Panc1 (cell line): ENCODE results near the gene LSMEM2. TPM values are rescaled to one million over a fixed set of nuclear protein-coding genes. Genes with fewer than 3 reads are reported as not detected.

ENCODE experiments used
- ATAC-seq: fragments of 200-7000 bp; cut with Tn5 transposase; 2 replicates; pipeline ENCODE4 v1.9.1; 2020; ENCODE audit warnings: mild to moderate bottlenecking, moderate library complexity
- BruUV-seq: library from RNA; stranded (reverse); fragments of 400-500 nt; replicated peaks from 2 replicates; lab custom pipeline; 2021; lab: Mats Ljungman, UMichigan
- CTCF ChIA-PET: fragments of 300-600 bp; sonication (Branson Sonifier 250); formaldehyde crosslinking; loops from one replicate; lab custom pipeline; 2022; ENCODE audit warnings: antibody characterized with exemption; lab: Charles Lee
- POLR2A ChIA-PET: fragments of 300-600 bp; sonication (Branson Sonifier 250); formaldehyde crosslinking; loops from one replicate; lab custom pipeline; 2022; ENCODE audit warnings: antibody characterized with exemption; lab: Charles Lee
- DNase-seq: peaks from one replicate; pipeline ENCODE4 v3.0.0-alpha.2; 2010; ENCODE audit warnings: low read depth, low spot score
- H3K27ac ChIP-seq: 2 replicates; pipeline ENCODE4 v1.5.1; 2011; ENCODE audit warnings: mild to moderate bottlenecking, low read length, inconsistent platforms
- H3K27me3 ChIP-seq: fragments of 200-500 bp; sonication (Bioruptor generic); 2 replicates; pipeline ENCODE4 v1.6.0; 2014; ENCODE audit warnings: low read length, inconsistent platforms; ENCODE audit not compliant: control insufficient read depth, insufficient read depth
- H3K36me3 ChIP-seq: fragments of 200-500 bp; sonication (Bioruptor generic); 2 replicates; pipeline ENCODE4 v1.5.1; 2014; ENCODE audit warnings: inconsistent platforms, mild to moderate bottlenecking, low read length, moderate library complexity; ENCODE audit not compliant: control insufficient read depth, insufficient read depth
- H3K4me1 ChIP-seq: 2 replicates; pipeline ENCODE4 v1.5.1; 2011; ENCODE audit warnings: inconsistent platforms, mild to moderate bottlenecking, low read length, moderate library complexity; ENCODE audit not compliant: control insufficient read depth, insufficient read depth
- H3K4me3 ChIP-seq, 2 experiments: 2 replicates each; pipeline ENCODE4 v1.5.1; 2011 to 2012; ENCODE audit warnings: low read depth in 2 of 2, low read length in 2 of 2, mild to moderate bottlenecking in 2 of 2, inconsistent platforms in 1 of 2, moderate library complexity in 1 of 2
- H3K9me3 ChIP-seq: fragments of 200-500 bp; sonication (Bioruptor generic); 2 replicates; pipeline ENCODE4 v1.5.1; 2014; ENCODE audit warnings: low read depth, mild to moderate bottlenecking, inconsistent platforms, low read length, moderate library complexity; ENCODE audit not compliant: control insufficient read depth, insufficient read depth
- POLR2AphosphoS5 ChIP-seq: IDR thresholded peaks from 2 replicates; pipeline ENCODE4 v1.6.1; 2012; ENCODE audit warnings: mild to moderate bottlenecking, low read depth, low read length, moderate library complexity
- SIN3A ChIP-seq: IDR thresholded peaks from 2 replicates; pipeline ENCODE4 v1.6.1; 2012; ENCODE audit warnings: low read depth, mild to moderate bottlenecking, low read length, moderate library complexity, borderline replicate concordance; ENCODE audit not compliant: insufficient read depth
- TCF7L2 ChIP-seq: IDR thresholded peaks from 2 replicates; pipeline ENCODE4 v1.6.1; 2011; ENCODE audit warnings: mild to moderate bottlenecking, low read depth, low read length, inconsistent platforms
- in situ Hi-C: cut with HindIII; loops from 2 replicates; pipeline ENCODE4 v1.10.0; 2016; ENCODE audit warnings: low sequenced_read_pairs, low pct_unique_long_range_greater_than_20kb
- intact Hi-C: fragments of 100-400 bp; cut with micrococcal nuclease; formaldehyde crosslinking; loops from one replicate; pipeline ENCODE4 v1.10.0; 2022; ENCODE audit not compliant: unreplicated experiment
- total RNA-seq: library from RNA; stranded (reverse); gene quantifications from one replicate; pipeline ENCODE4 v1.2.1, GENCODE V29; 2021; ENCODE audit not compliant: unreplicated experiment
- TF ChIP-seq, protein P1 (sequence below): fragments of 450-650 bp; IDR thresholded peaks from 2 replicates; pipeline ENCODE4 v1.5.1; 2017; ENCODE audit warnings: mild to moderate bottlenecking
- TF ChIP-seq, protein P2 (sequence below), 2 experiments: IDR thresholded peaks; 2 replicates each; pipeline ENCODE4 v1.6.1; 2011 to 2012; ENCODE audit warnings: low read depth in 2 of 2, control low read depth in 1 of 2, low read length in 1 of 2, mild to moderate bottlenecking in 1 of 2, moderate library complexity in 1 of 2; ENCODE audit not compliant: insufficient read depth in 1 of 2

Gene LSMEM2
- total RNA-seq, 1 experiment from 2014 or later, result not detected

DNA sequence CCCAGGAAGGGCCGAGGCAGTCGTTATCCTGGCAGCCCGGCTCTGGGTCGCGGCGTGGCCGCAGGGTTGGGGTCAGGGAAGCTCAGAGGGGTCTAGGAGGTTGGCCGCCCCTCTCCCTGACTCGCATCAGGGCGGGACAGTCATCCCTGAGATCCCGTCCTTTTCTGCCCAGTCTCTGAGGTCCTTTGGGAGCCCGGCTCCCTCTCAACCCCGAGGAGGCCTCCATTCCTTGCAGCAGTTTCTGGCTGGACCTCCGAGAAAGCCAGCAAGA is 43.2 kb downstream of the LSMEM2 start:
- in situ Hi-C loops, result no loop called here
- no peaks in the 10 kb centered on the region; the same call in 1 of the 2 replicates for H3K36me3 ChIP-seq
- peaks cover 27% of the 10 kb centered on the region for H3K4me1 ChIP-seq
- no peaks in the 10 kb centered on the region for H3K9me3 ChIP-seq
- no TSS peak for BruUV-seq
- intact Hi-C loops, result no loop called here
- TF ChIP-seq, protein P1, sequence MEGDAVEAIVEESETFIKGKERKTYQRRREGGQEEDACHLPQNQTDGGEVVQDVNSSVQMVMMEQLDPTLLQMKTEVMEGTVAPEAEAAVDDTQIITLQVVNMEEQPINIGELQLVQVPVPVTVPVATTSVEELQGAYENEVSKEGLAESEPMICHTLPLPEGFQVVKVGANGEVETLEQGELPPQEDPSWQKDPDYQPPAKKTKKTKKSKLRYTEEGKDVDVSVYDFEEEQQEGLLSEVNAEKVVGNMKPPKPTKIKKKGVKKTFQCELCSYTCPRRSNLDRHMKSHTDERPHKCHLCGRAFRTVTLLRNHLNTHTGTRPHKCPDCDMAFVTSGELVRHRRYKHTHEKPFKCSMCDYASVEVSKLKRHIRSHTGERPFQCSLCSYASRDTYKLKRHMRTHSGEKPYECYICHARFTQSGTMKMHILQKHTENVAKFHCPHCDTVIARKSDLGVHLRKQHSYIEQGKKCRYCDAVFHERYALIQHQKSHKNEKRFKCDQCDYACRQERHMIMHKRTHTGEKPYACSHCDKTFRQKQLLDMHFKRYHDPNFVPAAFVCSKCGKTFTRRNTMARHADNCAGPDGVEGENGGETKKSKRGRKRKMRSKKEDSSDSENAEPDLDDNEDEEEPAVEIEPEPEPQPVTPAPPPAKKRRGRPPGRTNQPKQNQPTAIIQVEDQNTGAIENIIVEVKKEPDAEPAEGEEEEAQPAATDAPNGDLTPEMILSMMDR, result no peak
- no peak for TF ChIP-seq TCF7L2
- no peak for TF ChIP-seq SIN3A
- TF ChIP-seq POLR2AphosphoS5, result no peak
- TF ChIP-seq, protein P2, sequence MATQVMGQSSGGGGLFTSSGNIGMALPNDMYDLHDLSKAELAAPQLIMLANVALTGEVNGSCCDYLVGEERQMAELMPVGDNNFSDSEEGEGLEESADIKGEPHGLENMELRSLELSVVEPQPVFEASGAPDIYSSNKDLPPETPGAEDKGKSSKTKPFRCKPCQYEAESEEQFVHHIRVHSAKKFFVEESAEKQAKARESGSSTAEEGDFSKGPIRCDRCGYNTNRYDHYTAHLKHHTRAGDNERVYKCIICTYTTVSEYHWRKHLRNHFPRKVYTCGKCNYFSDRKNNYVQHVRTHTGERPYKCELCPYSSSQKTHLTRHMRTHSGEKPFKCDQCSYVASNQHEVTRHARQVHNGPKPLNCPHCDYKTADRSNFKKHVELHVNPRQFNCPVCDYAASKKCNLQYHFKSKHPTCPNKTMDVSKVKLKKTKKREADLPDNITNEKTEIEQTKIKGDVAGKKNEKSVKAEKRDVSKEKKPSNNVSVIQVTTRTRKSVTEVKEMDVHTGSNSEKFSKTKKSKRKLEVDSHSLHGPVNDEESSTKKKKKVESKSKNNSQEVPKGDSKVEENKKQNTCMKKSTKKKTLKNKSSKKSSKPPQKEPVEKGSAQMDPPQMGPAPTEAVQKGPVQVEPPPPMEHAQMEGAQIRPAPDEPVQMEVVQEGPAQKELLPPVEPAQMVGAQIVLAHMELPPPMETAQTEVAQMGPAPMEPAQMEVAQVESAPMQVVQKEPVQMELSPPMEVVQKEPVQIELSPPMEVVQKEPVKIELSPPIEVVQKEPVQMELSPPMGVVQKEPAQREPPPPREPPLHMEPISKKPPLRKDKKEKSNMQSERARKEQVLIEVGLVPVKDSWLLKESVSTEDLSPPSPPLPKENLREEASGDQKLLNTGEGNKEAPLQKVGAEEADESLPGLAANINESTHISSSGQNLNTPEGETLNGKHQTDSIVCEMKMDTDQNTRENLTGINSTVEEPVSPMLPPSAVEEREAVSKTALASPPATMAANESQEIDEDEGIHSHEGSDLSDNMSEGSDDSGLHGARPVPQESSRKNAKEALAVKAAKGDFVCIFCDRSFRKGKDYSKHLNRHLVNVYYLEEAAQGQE (IDR thresholded peaks at IDR 0.05; ENCODE audit: insufficient read depth in 1 of 2, low read depth in 2 of 2, low read length in 1 of 2), result no peak
- DNase-seq (no peak), ATAC-seq (0 out of 2 replicates have a peak, but pooled peaks have one; percentile 2)
- peak overlapping the region; percentile 92 for H3K27ac ChIP-seq
- POLR2A ChIA-PET, result no interaction called here
- H3K27me3 ChIP-seq, result no peaks in the 10 kb centered on the region
- H3K4me3 ChIP-seq, result peak overlapping the region; percentile 82 to 93
- CTCF ChIA-PET, result no interaction called here

DNA sequence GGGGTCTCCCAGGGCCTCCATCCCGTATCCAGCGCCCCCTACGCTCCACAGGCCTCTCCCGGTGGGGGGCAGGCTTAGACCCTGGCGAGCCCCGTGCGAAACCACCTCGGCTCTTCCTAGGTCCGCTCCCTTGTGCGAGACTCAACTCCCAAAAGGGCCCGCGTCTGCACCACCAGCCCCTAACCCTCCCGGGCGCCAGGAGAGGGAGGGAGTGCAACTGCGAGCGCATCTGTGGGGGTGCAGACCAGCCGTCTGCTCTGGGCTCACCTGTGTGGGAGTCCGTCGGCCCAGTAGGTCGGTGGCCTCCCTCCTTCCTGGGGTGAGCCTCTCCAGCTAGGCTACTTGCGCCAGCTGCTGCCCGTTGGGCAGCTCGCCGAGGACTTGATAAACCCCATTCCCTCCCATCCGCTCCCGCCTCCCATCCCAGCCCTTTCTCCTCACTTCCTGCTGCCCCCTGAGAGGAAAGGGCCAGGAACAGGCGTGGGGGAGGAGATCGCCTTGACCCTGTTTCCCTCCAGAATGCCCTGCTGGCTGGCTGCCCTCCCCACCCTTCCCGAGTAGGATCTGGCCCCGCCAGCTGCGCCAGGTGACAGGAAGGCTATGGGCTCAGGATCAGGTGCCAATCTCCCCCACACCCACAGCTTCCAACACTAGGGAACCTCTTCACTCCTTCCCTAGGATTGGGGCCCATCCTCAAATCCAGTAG is 43.7 kb downstream of the LSMEM2 start, which contains the start of gene HYAL2:
Gene HYAL2 (minus strand): TSS at position 360 of the 706 bp plus-strand sequence. CDS start 2,256 bp downstream, outside the sequence.
- H3K27me3 ChIP-seq, result no peaks in the 10 kb centered on the region
- ChIA-PET POLR2A (no interaction called here), CTCF (no interaction called here)
- H3K4me3 ChIP-seq, result peak within 1 kb of the TSS; percentile 82 to 93
- TF ChIP-seq SIN3A, result no peak
- TF ChIP-seq TCF7L2, result no peak
- TF ChIP-seq POLR2AphosphoS5, result no peak
- TF ChIP-seq, protein P2 (IDR thresholded peaks at IDR 0.05; ENCODE audit: insufficient read depth in 1 of 2, low read depth in 2 of 2, low read length in 1 of 2), result no peak
- TF ChIP-seq, protein P1, result no peak
- BruUV-seq, result no TSS peak
- H3K9me3 ChIP-seq, result no peaks in the 10 kb centered on the region
- DNase-seq (no peak), ATAC-seq (no peak)
- H3K4me1 ChIP-seq, result peaks cover 30% of the 10 kb centered on the region
- H3K27ac ChIP-seq, result peak within 1 kb of the TSS; percentile 92
- intact Hi-C loops (no loop called here), in situ Hi-C loops (no loop called here)
- H3K36me3 ChIP-seq, result peaks cover 3% of the 10 kb centered on the region; the same call in 1 of the 2 replicates
